Pancreas (tissue), 10 donors: ENCODE data around the gene PUM2. TPM values are rescaled to one million over a fixed set of nuclear protein-coding genes. Genes with fewer than 3 reads are reported as not detected.

Experiments
- ATAC-seq, 4 donors: fragments of 200-7000 bp; cut with Tn5 transposase; one replicate each; pipeline versions ENCODE4 v1.8.0 to v1.9.1; 2020; ENCODE audit warnings: mild to moderate bottlenecking in 4 of 4, moderate library complexity in 4 of 4
- DNase-seq, 6 donors: peaks; one replicate each; pipeline ENCODE4 v3.0.0-alpha.2; 2020
- FAIRE-seq: peaks from 2 replicates; lab custom pipeline; 2012; peaks lifted over from hg19 to GRCh38; lab: Jason Lieb, UNC
- H3K27ac ChIP-seq, 4 donors: fragments of 200-600 bp; sonication (generic); 1 replicate in 3 of 4; 2 replicates in 1 of 4; pipeline versions ENCODE4 v1.5.0 to v1.8.0; 2020
- H3K27me3 ChIP-seq, 4 donors: fragments of 200-600 bp; one replicate each; pipeline ENCODE4 v1.8.0; 2021
- H3K36me3 ChIP-seq, 3 donors: fragments of 200-600 bp; sonication (generic) in 1 of 3; one replicate each; pipeline versions ENCODE4 v1.5.0 to v1.8.0; 2020 to 2021
- H3K4me1 ChIP-seq, 3 donors: fragments of 200-600 bp; one replicate each; pipeline ENCODE4 v1.8.0; 2021
- H3K4me3 ChIP-seq, 4 donors: fragments of 200-600 bp; sonication (generic) in 2 of 4; one replicate each; pipeline versions ENCODE4 v1.5.0 to v1.8.0; 2020 to 2021
- H3K9me3 ChIP-seq, 4 donors: fragments of 200-600 bp; one replicate each; pipeline ENCODE4 v1.8.0; 2021
- WGBS, 2 donors: extraction: QIAGEN DNeasy Blood & Tissue Kit; methylation state at CpG; one replicate each; pipeline ENCODE4 v1.1.7; 2013; 5-methylcytosine and 5-hydroxymethylcytosine counted together
- intact Hi-C, 3 donors: fragments of 100-400 bp; cut with DNase I; formaldehyde crosslinking; loops; one replicate each; pipeline versions ENCODE4 v1.11.1 to v1.14.2; 2022
- polyA plus RNA-seq, 2 donors: library from polyadenylated mRNA; stranded (reverse); fragments of 200-250 nt; gene quantifications; one replicate each; pipeline ENCODE4 v1.2.3, GENCODE V29; 2013
- total RNA-seq, 6 donors: library from RNA; stranded (reverse); fragmentation: NEBNext Ultra II Directional in 4 of 6; extraction: Animal tissue kit (Norgen Biotek cat#: 25700) in 4 of 6; gene quantifications; one replicate each; pipeline versions ENCODE4 v1.2.1 to v1.2.4, GENCODE V29; 2021 to 2023
- TF ChIP-seq, protein P1 (sequence below), 4 donors: fragments of 200-600 bp; sonication (generic) in 3 of 4; IDR thresholded peaks; one replicate each; pipeline versions ENCODE4 v1.5.0 to v1.8.0; 2021; ENCODE audit warnings: antibody characterized with exemption in 4 of 4
- donor health status: healthy with polysubstance abuse.
- donor health status: DM: no; HTN: no; CAD: no; lungs with moderate emphysema.
- donor health status: DM: no; HTN: no; CAD: no.
- donor health status: control.
- donor health status: control.
- donor health status: Bipolar disorder and iron deficiency.
- donor health status: DM: yes; HTN: yes; CAD: no.
- donor health status: DM: no; HTN: no; CAD: no.
- donor health status: DM: no; HTN: no; CAD: no.
- donor health status: DM: yes; HTN: yes; CAD: no.

The PUM2 gene
- total and polyA plus RNA-seq, 8 donors = 17.0 to 70.2 (median 40.8) TPM

- Histone ChIP-seq H3K27me3 (no peaks in the 10 kb centered on the region), H3K4me3 (no peak overlapping the region), H3K27ac (no peak overlapping the region), H3K36me3 (no peaks in the 10 kb centered on the region), H3K9me3 (no peaks in the 10 kb centered on the region), H3K4me1 (peaks cover 29 to 51% (median 32%) of the 10 kb centered on the region in 3 donors)
- TF ChIP-seq, protein P1, sequence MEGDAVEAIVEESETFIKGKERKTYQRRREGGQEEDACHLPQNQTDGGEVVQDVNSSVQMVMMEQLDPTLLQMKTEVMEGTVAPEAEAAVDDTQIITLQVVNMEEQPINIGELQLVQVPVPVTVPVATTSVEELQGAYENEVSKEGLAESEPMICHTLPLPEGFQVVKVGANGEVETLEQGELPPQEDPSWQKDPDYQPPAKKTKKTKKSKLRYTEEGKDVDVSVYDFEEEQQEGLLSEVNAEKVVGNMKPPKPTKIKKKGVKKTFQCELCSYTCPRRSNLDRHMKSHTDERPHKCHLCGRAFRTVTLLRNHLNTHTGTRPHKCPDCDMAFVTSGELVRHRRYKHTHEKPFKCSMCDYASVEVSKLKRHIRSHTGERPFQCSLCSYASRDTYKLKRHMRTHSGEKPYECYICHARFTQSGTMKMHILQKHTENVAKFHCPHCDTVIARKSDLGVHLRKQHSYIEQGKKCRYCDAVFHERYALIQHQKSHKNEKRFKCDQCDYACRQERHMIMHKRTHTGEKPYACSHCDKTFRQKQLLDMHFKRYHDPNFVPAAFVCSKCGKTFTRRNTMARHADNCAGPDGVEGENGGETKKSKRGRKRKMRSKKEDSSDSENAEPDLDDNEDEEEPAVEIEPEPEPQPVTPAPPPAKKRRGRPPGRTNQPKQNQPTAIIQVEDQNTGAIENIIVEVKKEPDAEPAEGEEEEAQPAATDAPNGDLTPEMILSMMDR (IDR thresholded peaks at IDR 0.05) = no peak
- WGBS, 2 donors = 48 to 52% methylated on average over 1 of the region's 1 CpG
- FAIRE-seq = no peak
- DNase-seq = no peak
- no peak for ATAC-seq
- intact Hi-C loops = no loop called here
Observed at GRCh38 chr2:20339012-20339411, 11.6 kb downstream of the PUM2 start.

DNA sequence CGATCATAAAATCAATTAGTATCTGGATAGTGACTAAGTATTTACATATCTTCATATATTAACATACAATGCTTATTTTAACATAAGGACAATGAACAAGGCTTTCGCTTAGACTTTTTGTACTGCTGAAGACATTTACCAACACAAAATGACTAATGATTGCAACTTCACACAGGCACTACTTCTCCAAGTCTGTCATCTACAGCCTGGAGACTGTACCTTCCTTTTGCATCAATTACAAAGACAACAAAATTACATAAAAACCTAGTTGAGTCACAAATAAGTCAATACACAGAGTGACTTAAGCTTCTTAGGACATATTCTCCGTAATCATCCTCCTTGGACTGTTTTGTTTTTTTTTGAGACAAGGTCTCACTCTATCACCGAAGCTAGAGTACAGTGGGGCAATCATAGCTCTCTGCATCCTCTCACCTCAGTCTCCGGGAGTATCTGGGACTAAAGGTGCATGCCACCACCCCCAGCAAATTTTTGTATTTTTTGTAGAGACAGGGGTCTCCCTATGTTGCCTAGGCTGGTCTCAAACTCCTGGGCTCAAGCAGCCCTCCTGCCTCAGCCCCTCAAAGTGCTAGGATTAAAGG lies 15.9 kb downstream of the PUM2 start:
- H3K4me1 ChIP-seq = peaks cover 19 to 38% (median 29%) of the 10 kb centered on the region in 3 donors
- no peak overlapping the region for H3K4me3 ChIP-seq
- no peaks in the 10 kb centered on the region for H3K36me3 ChIP-seq
- H3K9me3 ChIP-seq = no peaks in the 10 kb centered on the region
- H3K27me3 ChIP-seq = no peaks in the 10 kb centered on the region
- intact Hi-C loops = no loop called here
- H3K27ac ChIP-seq = no peak overlapping the region
- FAIRE-seq (no peak), DNase-seq (no peak), ATAC-seq (peak in 2 of 4 donors; percentile 29 to 40)
- WGBS, 2 donors = 53 to 55% methylated on average over 5 of the region's 5 CpGs
- TF ChIP-seq, protein P1 (IDR thresholded peaks at IDR 0.05) = no peak

DNA sequence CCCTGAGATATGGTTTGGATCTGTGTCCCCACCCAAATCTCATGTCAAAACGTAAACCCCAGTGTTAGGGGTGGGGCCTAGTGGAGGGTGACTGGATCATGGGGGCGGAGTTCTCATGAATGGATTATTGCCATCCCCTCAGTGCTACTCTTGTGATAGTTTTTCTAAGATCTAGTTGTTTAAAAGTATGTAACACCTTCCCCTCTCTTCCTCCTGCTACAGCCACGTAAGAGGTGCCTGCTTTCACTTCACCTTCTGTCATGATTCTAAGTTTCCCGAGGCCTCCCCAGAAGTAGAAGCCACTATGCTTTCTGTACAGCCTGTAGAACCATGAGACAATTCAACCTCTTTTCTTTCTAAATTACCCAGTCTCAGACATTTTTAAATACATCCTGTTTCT lies 16.9 kb downstream of the PUM2 start:
- intact Hi-C loops = no loop called here
- no peak for ATAC-seq
- TF ChIP-seq, protein P1 (IDR thresholded peaks at IDR 0.05) = no peak
- no peak for DNase-seq
- no peak for FAIRE-seq
- peaks cover 19 to 38% (median 20%) of the 10 kb centered on the region in 3 donors for H3K4me1 ChIP-seq
- H3K27me3 ChIP-seq = no peaks in the 10 kb centered on the region
- no peak overlapping the region for H3K4me3 ChIP-seq
- H3K27ac ChIP-seq = no peak overlapping the region
- WGBS, 2 donors = 77 to 82% methylated on average over 4 of the region's 4 CpGs
- H3K36me3 ChIP-seq = no peaks in the 10 kb centered on the region
- no peaks in the 10 kb centered on the region for H3K9me3 ChIP-seq

GRCh38 chr2:20330192-20330591 lies 20.5 kb downstream of the PUM2 start:
- H3K27me3 ChIP-seq = no peaks in the 10 kb centered on the region
- H3K36me3 ChIP-seq = no peaks in the 10 kb centered on the region
- ATAC-seq (no peak), DNase-seq (no peak), FAIRE-seq (no peak)
- H3K27ac ChIP-seq = no peak overlapping the region
- peaks cover 10 to 29% (median 20%) of the 10 kb centered on the region in 3 donors for H3K4me1 ChIP-seq
- TF ChIP-seq, protein P1 (IDR thresholded peaks at IDR 0.05) = no peak
- H3K4me3 ChIP-seq = no peak overlapping the region
- H3K9me3 ChIP-seq = no peaks in the 10 kb centered on the region
- intact Hi-C loops = no loop called here
- 86 to 94% methylated on average over 3 of the region's 3 CpGs for WGBS, 2 donors

GRCh38 chr2:20327370-20327769 lies 23.3 kb downstream of the PUM2 start:
- H3K27ac ChIP-seq = no peak overlapping the region
- H3K27me3 ChIP-seq = no peaks in the 10 kb centered on the region
- FAIRE-seq (no peak), DNase-seq (no peak), ATAC-seq (no peak)
- intact Hi-C loops = no loop called here
- H3K36me3 ChIP-seq = peaks cover 0 to 1% (median 0%) of the 10 kb centered on the region in 3 donors
- H3K4me1 ChIP-seq = peaks cover 7 to 21% (median 15%) of the 10 kb centered on the region in 3 donors
- no peaks in the 10 kb centered on the region for H3K9me3 ChIP-seq
- no peak overlapping the region for H3K4me3 ChIP-seq
- 16 to 18% methylated on average over 1 of the region's 1 CpG for WGBS, 2 donors
- TF ChIP-seq, protein P1 (IDR thresholded peaks at IDR 0.05) = no peak
